Measurements from ENCODE around the gene DES. TPM values are rescaled to one million over a fixed set of nuclear protein-coding genes. Genes with fewer than 3 reads are reported as not detected.
A peak's percentile ranks its signal among the peaks of the same experiment; 100 is the strongest.

The DES gene
- total RNA-seq, 2 donors from 2014 or later: 1.1 to 3.5 TPM

GRCh38 chr2:219458996-219459395 lies 40.8 kb downstream of the DES start:
- peaks cover 2% of the 10 kb centered on the region for H3K36me3 Mint-ChIP-seq (ENCODE audit: low read depth)
- Histone ChIP-seq H3K4me1 (ENCODE audit: control insufficient read depth, insufficient read depth, low read length) (peaks cover 9% of the 10 kb centered on the region), H3K9ac (ENCODE audit: extremely low read depth, low read length, poor library complexity, severe bottlenecking) (no peak overlapping the region), H3K9me3 (ENCODE audit: control insufficient read depth, low read length) (no peaks in the 10 kb centered on the region), H3K4me3 (ENCODE audit: low read length) (no peak overlapping the region), H3K27ac (ENCODE audit: low read depth, low read length) (no peak overlapping the region), H3K36me3 (ENCODE audit: control insufficient read depth, insufficient read depth, low read length) (no peaks in the 10 kb centered on the region), H3K27me3 (ENCODE audit: control insufficient read depth, insufficient read depth, low read length, poor library complexity, severe bottlenecking) (no peaks in the 10 kb centered on the region)
- 86 to 96% methylated on average over 5 to 8 of the region's 8 CpGs for WGBS, 2 experiments (ENCODE audit: insufficient coverage in 1 of 2, insufficient read length in 1 of 2)
- peaks cover 12% of the 10 kb centered on the region for H3K4me1 Mint-ChIP-seq
- no peak overlapping the region for H3K4me3 Mint-ChIP-seq
- H3K9me3 Mint-ChIP-seq: no peaks in the 10 kb centered on the region
- H3K27me3 Mint-ChIP-seq (ENCODE audit: insufficient read depth): peaks cover 21% of the 10 kb centered on the region
- no peak for DNase-seq
- no peak overlapping the region for H3K27ac Mint-ChIP-seq
- no peak for TF ChIP-seq CTCF (conservative IDR thresholded peaks at IDR 0.05)

- Mint-ChIP-seq H3K27me3 (ENCODE audit: insufficient read depth) (peaks cover 18% of the 10 kb centered on the region), H3K36me3 (ENCODE audit: low read depth) (peaks cover 2% of the 10 kb centered on the region), H3K27ac (peak overlapping the region; percentile 70), H3K9me3 (no peaks in the 10 kb centered on the region), H3K4me1 (peaks cover 12% of the 10 kb centered on the region), H3K4me3 (peak overlapping the region; percentile 28)
- no peaks in the 10 kb centered on the region for H3K9me3 ChIP-seq (ENCODE audit: control insufficient read depth, low read length)
- H3K36me3 ChIP-seq (ENCODE audit: control insufficient read depth, insufficient read depth, low read length): no peaks in the 10 kb centered on the region
- no peak overlapping the region for H3K4me3 ChIP-seq (ENCODE audit: low read length)
- peak; percentile 92 for TF ChIP-seq CTCF (conservative IDR thresholded peaks at IDR 0.05)
- WGBS, 2 experiments (ENCODE audit: insufficient coverage in 1 of 2, insufficient read length in 1 of 2): 54 to 64% methylated on average over 4 to 12 of the region's 14 CpGs
- peaks cover 9% of the 10 kb centered on the region for H3K4me1 ChIP-seq (ENCODE audit: control insufficient read depth, insufficient read depth, low read length)
- H3K27me3 ChIP-seq (ENCODE audit: control insufficient read depth, insufficient read depth, low read length, poor library complexity, severe bottlenecking): no peaks in the 10 kb centered on the region
- no peak overlapping the region for H3K9ac ChIP-seq (ENCODE audit: extremely low read depth, low read length, poor library complexity, severe bottlenecking)
- H3K27ac ChIP-seq (ENCODE audit: low read depth, low read length): peak overlapping the region; percentile 63
- peak; percentile 92 for DNase-seq
These were observed 41.5 kb downstream of the DES start for GRCh38 chr2:219459460-219460311.

GRCh38 chr2:219460424-219460926 lies 42.3 kb downstream of the DES start:
- no peak for TF ChIP-seq CTCF (conservative IDR thresholded peaks at IDR 0.05)
- H3K9me3 Mint-ChIP-seq: no peaks in the 10 kb centered on the region
- Histone ChIP-seq H3K27me3 (ENCODE audit: control insufficient read depth, insufficient read depth, low read length, poor library complexity, severe bottlenecking) (no peaks in the 10 kb centered on the region), H3K36me3 (ENCODE audit: control insufficient read depth, insufficient read depth, low read length) (no peaks in the 10 kb centered on the region), H3K4me3 (ENCODE audit: low read length) (no peak overlapping the region), H3K27ac (ENCODE audit: low read depth, low read length) (peak overlapping the region; percentile 63), H3K9me3 (ENCODE audit: control insufficient read depth, low read length) (no peaks in the 10 kb centered on the region), H3K4me1 (ENCODE audit: control insufficient read depth, insufficient read depth, low read length) (peaks cover 9% of the 10 kb centered on the region), H3K9ac (ENCODE audit: extremely low read depth, low read length, poor library complexity, severe bottlenecking) (no peak overlapping the region)
- 29 to 32% methylated on average over 6 to 18 of the region's 18 CpGs for WGBS, 2 experiments (ENCODE audit: insufficient coverage in 1 of 2, insufficient read length in 1 of 2)
- peak overlapping the region; percentile 28 for H3K4me3 Mint-ChIP-seq
- H3K27me3 Mint-ChIP-seq (ENCODE audit: insufficient read depth): peaks cover 16% of the 10 kb centered on the region
- peak; percentile 92 for DNase-seq
- H3K36me3 Mint-ChIP-seq (ENCODE audit: low read depth): peaks cover 2% of the 10 kb centered on the region
- peak overlapping the region; percentile 70 for H3K27ac Mint-ChIP-seq
- H3K4me1 Mint-ChIP-seq: peaks cover 12% of the 10 kb centered on the region

Measured in endodermal cell (in vitro differentiated cells).